BE2C (cell line): ENCODE measurements around the gene KTN1.

ENCODE experiments used
- DNase-seq: peaks from one replicate; pipeline ENCODE4 v3.0.0-alpha.2; 2020
- H3K27me3 ChIP-seq: fragments of 250-450 bp; sonication (Bioruptor Pico); 2 replicates; pipeline ENCODE4 v1.5.1; 2020; ENCODE audit warnings: mild to moderate bottlenecking
- H3K36me3 ChIP-seq: fragments of 250-450 bp; sonication (Bioruptor Pico); 2 replicates; pipeline ENCODE4 v1.5.1; 2020; ENCODE audit warnings: mild to moderate bottlenecking
- H3K4me1 ChIP-seq: fragments of 250-450 bp; sonication (Bioruptor Pico); 2 replicates; pipeline ENCODE4 v1.5.1; 2020
- H3K4me3 ChIP-seq: 2 replicates; pipeline ENCODE4 v1.5.1; 2011; ENCODE audit warnings: low read depth, low read length
- H3K9me3 ChIP-seq: fragments of 250-450 bp; sonication (Bioruptor Pico); 2 replicates; pipeline ENCODE4 v1.5.1; 2020
- CTCF ChIP-seq: IDR thresholded peaks from 2 replicates; pipeline ENCODE4 v1.5.1; 2012; ENCODE audit warnings: mild to moderate bottlenecking, low read depth, low read length

Gene KTN1

GRCh38 chr14:55638665-55639064 lies 58.7 kb downstream of the KTN1 start:
- Histone ChIP-seq H3K36me3 (peaks cover 57% of the 10 kb centered on the region), H3K4me3 (no peak overlapping the region), H3K27me3 (no peaks in the 10 kb centered on the region), H3K9me3 (no peaks in the 10 kb centered on the region), H3K4me1 (no peaks in the 10 kb centered on the region)
- no peak for TF ChIP-seq CTCF
- DNase-seq: no peak

- Histone ChIP-seq H3K27me3 (no peaks in the 10 kb centered on the region), H3K9me3 (no peaks in the 10 kb centered on the region), H3K36me3 (peaks cover 47% of the 10 kb centered on the region), H3K4me3 (no peak overlapping the region), H3K4me1 (no peaks in the 10 kb centered on the region)
- no peak for DNase-seq
- TF ChIP-seq CTCF: no peak
These were observed 61.3 kb downstream of the KTN1 start for GRCh38 chr14:55641290-55641689.

GRCh38 chr14:55641954-55642353 lies 61.9 kb downstream of the KTN1 start:
- peaks cover 42% of the 10 kb centered on the region for H3K36me3 ChIP-seq
- no peak overlapping the region for H3K4me3 ChIP-seq
- no peaks in the 10 kb centered on the region for H3K9me3 ChIP-seq
- no peaks in the 10 kb centered on the region for H3K27me3 ChIP-seq
- no peak for DNase-seq
- TF ChIP-seq CTCF: no peak
- no peaks in the 10 kb centered on the region for H3K4me1 ChIP-seq

- no peaks in the 10 kb centered on the region for H3K4me1 ChIP-seq
- H3K9me3 ChIP-seq: no peaks in the 10 kb centered on the region
- no peak for DNase-seq
- peaks cover 46% of the 10 kb centered on the region for H3K36me3 ChIP-seq
- H3K4me3 ChIP-seq: no peak overlapping the region
- H3K27me3 ChIP-seq: no peaks in the 10 kb centered on the region
- no peak for TF ChIP-seq CTCF
These were observed 65.1 kb downstream of the KTN1 start for GRCh38 chr14:55645145-55645544.

- peaks cover 48% of the 10 kb centered on the region for H3K36me3 ChIP-seq
- DNase-seq: no peak
- no peak overlapping the region for H3K4me3 ChIP-seq
- no peaks in the 10 kb centered on the region for H3K4me1 ChIP-seq
- H3K27me3 ChIP-seq: no peaks in the 10 kb centered on the region
- no peak for TF ChIP-seq CTCF
- no peaks in the 10 kb centered on the region for H3K9me3 ChIP-seq
These were observed 66.1 kb downstream of the KTN1 start for GRCh38 chr14:55645845-55646832.

GRCh38 chr14:55650992-55651391 lies 71.0 kb downstream of the KTN1 start:
- no peak for TF ChIP-seq CTCF
- Histone ChIP-seq H3K4me1 (no peaks in the 10 kb centered on the region), H3K36me3 (peaks cover 48% of the 10 kb centered on the region), H3K4me3 (no peak overlapping the region), H3K9me3 (no peaks in the 10 kb centered on the region), H3K27me3 (no peaks in the 10 kb centered on the region)
- no peak for DNase-seq
